Panc1 (cell line): ENCODE results near the gene EDAR. TPM values are rescaled to one million over a fixed set of nuclear protein-coding genes. Genes with fewer than 3 reads are reported as not detected.

Source experiments
- ATAC-seq: fragments of 200-7000 bp; cut with Tn5 transposase; 2 replicates; pipeline ENCODE4 v1.9.1; 2020; ENCODE audit warnings: mild to moderate bottlenecking, moderate library complexity
- BruUV-seq: library from RNA; stranded (reverse); fragments of 400-500 nt; replicated peaks from 2 replicates; lab custom pipeline; 2021; lab: Mats Ljungman, UMichigan
- CTCF ChIA-PET: fragments of 300-600 bp; sonication (Branson Sonifier 250); formaldehyde crosslinking; loops from one replicate; lab custom pipeline; 2022; ENCODE audit warnings: antibody characterized with exemption; lab: Charles Lee
- POLR2A ChIA-PET: fragments of 300-600 bp; sonication (Branson Sonifier 250); formaldehyde crosslinking; loops from one replicate; lab custom pipeline; 2022; ENCODE audit warnings: antibody characterized with exemption; lab: Charles Lee
- DNase-seq: peaks from one replicate; pipeline ENCODE4 v3.0.0-alpha.2; 2010; ENCODE audit warnings: low read depth, low spot score
- H3K27ac ChIP-seq: 2 replicates; pipeline ENCODE4 v1.5.1; 2011; ENCODE audit warnings: mild to moderate bottlenecking, low read length, inconsistent platforms
- H3K27me3 ChIP-seq: fragments of 200-500 bp; sonication (Bioruptor generic); 2 replicates; pipeline ENCODE4 v1.6.0; 2014; ENCODE audit warnings: low read length, inconsistent platforms; ENCODE audit not compliant: control insufficient read depth, insufficient read depth
- H3K36me3 ChIP-seq: fragments of 200-500 bp; sonication (Bioruptor generic); 2 replicates; pipeline ENCODE4 v1.5.1; 2014; ENCODE audit warnings: inconsistent platforms, mild to moderate bottlenecking, low read length, moderate library complexity; ENCODE audit not compliant: control insufficient read depth, insufficient read depth
- H3K4me1 ChIP-seq: 2 replicates; pipeline ENCODE4 v1.5.1; 2011; ENCODE audit warnings: inconsistent platforms, mild to moderate bottlenecking, low read length, moderate library complexity; ENCODE audit not compliant: control insufficient read depth, insufficient read depth
- H3K4me3 ChIP-seq, 2 experiments: 2 replicates each; pipeline ENCODE4 v1.5.1; 2011 to 2012; ENCODE audit warnings: low read depth in 2 of 2, low read length in 2 of 2, mild to moderate bottlenecking in 2 of 2, inconsistent platforms in 1 of 2, moderate library complexity in 1 of 2
- H3K9me3 ChIP-seq: fragments of 200-500 bp; sonication (Bioruptor generic); 2 replicates; pipeline ENCODE4 v1.5.1; 2014; ENCODE audit warnings: low read depth, mild to moderate bottlenecking, inconsistent platforms, low read length, moderate library complexity; ENCODE audit not compliant: control insufficient read depth, insufficient read depth
- POLR2AphosphoS5 ChIP-seq: IDR thresholded peaks from 2 replicates; pipeline ENCODE4 v1.6.1; 2012; ENCODE audit warnings: mild to moderate bottlenecking, low read depth, low read length, moderate library complexity
- SIN3A ChIP-seq: IDR thresholded peaks from 2 replicates; pipeline ENCODE4 v1.6.1; 2012; ENCODE audit warnings: low read depth, mild to moderate bottlenecking, low read length, moderate library complexity, borderline replicate concordance; ENCODE audit not compliant: insufficient read depth
- TCF7L2 ChIP-seq: IDR thresholded peaks from 2 replicates; pipeline ENCODE4 v1.6.1; 2011; ENCODE audit warnings: mild to moderate bottlenecking, low read depth, low read length, inconsistent platforms
- in situ Hi-C: cut with HindIII; loops from 2 replicates; pipeline ENCODE4 v1.10.0; 2016; ENCODE audit warnings: low sequenced_read_pairs, low pct_unique_long_range_greater_than_20kb
- intact Hi-C: fragments of 100-400 bp; cut with micrococcal nuclease; formaldehyde crosslinking; loops from one replicate; pipeline ENCODE4 v1.10.0; 2022; ENCODE audit not compliant: unreplicated experiment
- total RNA-seq: library from RNA; stranded (reverse); gene quantifications from one replicate; pipeline ENCODE4 v1.2.1, GENCODE V29; 2021; ENCODE audit not compliant: unreplicated experiment
- TF ChIP-seq, protein P1 (sequence below), 2 experiments: IDR thresholded peaks; 2 replicates each; pipeline ENCODE4 v1.6.1; 2011 to 2012; ENCODE audit warnings: low read depth in 2 of 2, control low read depth in 1 of 2, low read length in 1 of 2, mild to moderate bottlenecking in 1 of 2, moderate library complexity in 1 of 2; ENCODE audit not compliant: insufficient read depth in 1 of 2
- TF ChIP-seq, protein P2 (sequence below): fragments of 450-650 bp; IDR thresholded peaks from 2 replicates; pipeline ENCODE4 v1.5.1; 2017; ENCODE audit warnings: mild to moderate bottlenecking

EDAR gene
- total RNA-seq, 1 experiment from 2014 or later, result not detected

DNA sequence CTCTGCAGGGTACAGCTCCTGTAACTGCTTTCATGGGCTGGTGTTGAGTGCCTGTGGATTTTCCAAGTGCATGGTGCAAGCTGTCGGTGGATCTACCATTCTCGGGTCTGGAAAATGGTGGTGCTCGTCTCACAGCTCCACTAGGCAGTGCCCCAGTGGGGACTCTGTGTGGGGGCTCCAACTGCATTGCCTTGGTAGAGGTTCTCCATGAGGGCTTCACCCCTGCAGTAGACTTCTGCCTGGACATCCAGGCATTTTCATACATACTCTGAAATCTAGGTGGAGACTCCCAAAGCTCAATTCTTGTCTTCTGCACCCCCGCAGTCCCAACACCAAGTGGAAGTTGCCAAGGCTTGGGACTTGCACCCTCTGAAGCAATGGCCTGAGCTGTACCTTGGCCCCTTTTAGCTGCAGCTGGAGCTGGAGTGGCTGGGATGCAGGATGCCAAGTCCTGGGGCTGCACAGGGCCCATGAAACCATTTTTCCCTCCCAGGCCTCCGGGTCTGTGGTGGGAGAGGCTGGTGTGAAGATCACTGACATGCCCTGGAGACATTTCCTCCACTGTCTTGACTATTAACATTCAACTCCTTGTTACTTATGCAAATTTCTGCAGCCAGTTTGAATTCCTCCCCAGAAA lies 41.6 kb downstream of the EDAR start:
- Histone ChIP-seq H3K4me1 (no peaks in the 10 kb centered on the region), H3K36me3 (no peaks in the 10 kb centered on the region), H3K4me3 (no peak overlapping the region), H3K9me3 (peaks cover 3% of the 10 kb centered on the region; the same call in 1 of the 2 replicates), H3K27me3 (no peaks in the 10 kb centered on the region; the same call in 1 of the 2 replicates), H3K27ac (no peak overlapping the region)
- intact Hi-C loops (no loop called here), in situ Hi-C loops (no loop called here)
- POLR2A ChIA-PET, result no interaction called here
- CTCF ChIA-PET, result no interaction called here
- DNase-seq (no peak), ATAC-seq (no peak)
- no TSS peak for BruUV-seq
- no peak for TF ChIP-seq SIN3A
- no peak for TF ChIP-seq TCF7L2
- no peak for TF ChIP-seq POLR2AphosphoS5

DNA sequence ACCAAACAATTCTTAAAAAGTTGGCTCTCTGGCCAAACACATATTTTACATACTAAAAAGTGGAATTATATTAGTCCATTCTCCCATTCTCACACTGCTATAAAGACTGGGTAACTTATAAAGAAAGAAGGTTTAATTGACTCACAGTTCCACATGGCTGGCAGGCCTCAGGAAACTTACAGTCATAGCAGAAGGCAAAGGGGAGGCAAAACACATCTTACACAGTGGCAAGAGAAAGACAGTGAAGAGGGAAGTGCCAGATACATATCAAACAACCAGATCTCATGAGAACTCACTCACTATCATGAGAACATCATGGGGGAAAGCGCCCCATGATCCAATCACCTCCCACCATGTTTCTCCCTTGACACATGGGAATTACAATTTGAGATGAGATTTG lies 42.6 kb downstream of the EDAR start:
- ChIA-PET POLR2A (no interaction called here), CTCF (no interaction called here)
- Histone ChIP-seq H3K9me3 (peaks cover 3% of the 10 kb centered on the region; the same call in 1 of the 2 replicates), H3K4me1 (no peaks in the 10 kb centered on the region), H3K27ac (no peak overlapping the region), H3K36me3 (no peaks in the 10 kb centered on the region), H3K4me3 (no peak overlapping the region), H3K27me3 (no peaks in the 10 kb centered on the region)
- intact Hi-C loops (no loop called here), in situ Hi-C loops (no loop called here)
- ATAC-seq (no peak), DNase-seq (no peak)
- TF ChIP-seq, protein P1, sequence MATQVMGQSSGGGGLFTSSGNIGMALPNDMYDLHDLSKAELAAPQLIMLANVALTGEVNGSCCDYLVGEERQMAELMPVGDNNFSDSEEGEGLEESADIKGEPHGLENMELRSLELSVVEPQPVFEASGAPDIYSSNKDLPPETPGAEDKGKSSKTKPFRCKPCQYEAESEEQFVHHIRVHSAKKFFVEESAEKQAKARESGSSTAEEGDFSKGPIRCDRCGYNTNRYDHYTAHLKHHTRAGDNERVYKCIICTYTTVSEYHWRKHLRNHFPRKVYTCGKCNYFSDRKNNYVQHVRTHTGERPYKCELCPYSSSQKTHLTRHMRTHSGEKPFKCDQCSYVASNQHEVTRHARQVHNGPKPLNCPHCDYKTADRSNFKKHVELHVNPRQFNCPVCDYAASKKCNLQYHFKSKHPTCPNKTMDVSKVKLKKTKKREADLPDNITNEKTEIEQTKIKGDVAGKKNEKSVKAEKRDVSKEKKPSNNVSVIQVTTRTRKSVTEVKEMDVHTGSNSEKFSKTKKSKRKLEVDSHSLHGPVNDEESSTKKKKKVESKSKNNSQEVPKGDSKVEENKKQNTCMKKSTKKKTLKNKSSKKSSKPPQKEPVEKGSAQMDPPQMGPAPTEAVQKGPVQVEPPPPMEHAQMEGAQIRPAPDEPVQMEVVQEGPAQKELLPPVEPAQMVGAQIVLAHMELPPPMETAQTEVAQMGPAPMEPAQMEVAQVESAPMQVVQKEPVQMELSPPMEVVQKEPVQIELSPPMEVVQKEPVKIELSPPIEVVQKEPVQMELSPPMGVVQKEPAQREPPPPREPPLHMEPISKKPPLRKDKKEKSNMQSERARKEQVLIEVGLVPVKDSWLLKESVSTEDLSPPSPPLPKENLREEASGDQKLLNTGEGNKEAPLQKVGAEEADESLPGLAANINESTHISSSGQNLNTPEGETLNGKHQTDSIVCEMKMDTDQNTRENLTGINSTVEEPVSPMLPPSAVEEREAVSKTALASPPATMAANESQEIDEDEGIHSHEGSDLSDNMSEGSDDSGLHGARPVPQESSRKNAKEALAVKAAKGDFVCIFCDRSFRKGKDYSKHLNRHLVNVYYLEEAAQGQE (IDR thresholded peaks at IDR 0.05; ENCODE audit: insufficient read depth in 1 of 2, low read depth in 2 of 2, low read length in 1 of 2), result no peak
- TF ChIP-seq POLR2AphosphoS5 (no peak), SIN3A (no peak), TCF7L2 (no peak)
- TF ChIP-seq, protein P2, sequence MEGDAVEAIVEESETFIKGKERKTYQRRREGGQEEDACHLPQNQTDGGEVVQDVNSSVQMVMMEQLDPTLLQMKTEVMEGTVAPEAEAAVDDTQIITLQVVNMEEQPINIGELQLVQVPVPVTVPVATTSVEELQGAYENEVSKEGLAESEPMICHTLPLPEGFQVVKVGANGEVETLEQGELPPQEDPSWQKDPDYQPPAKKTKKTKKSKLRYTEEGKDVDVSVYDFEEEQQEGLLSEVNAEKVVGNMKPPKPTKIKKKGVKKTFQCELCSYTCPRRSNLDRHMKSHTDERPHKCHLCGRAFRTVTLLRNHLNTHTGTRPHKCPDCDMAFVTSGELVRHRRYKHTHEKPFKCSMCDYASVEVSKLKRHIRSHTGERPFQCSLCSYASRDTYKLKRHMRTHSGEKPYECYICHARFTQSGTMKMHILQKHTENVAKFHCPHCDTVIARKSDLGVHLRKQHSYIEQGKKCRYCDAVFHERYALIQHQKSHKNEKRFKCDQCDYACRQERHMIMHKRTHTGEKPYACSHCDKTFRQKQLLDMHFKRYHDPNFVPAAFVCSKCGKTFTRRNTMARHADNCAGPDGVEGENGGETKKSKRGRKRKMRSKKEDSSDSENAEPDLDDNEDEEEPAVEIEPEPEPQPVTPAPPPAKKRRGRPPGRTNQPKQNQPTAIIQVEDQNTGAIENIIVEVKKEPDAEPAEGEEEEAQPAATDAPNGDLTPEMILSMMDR, result no peak
- no TSS peak for BruUV-seq

DNA sequence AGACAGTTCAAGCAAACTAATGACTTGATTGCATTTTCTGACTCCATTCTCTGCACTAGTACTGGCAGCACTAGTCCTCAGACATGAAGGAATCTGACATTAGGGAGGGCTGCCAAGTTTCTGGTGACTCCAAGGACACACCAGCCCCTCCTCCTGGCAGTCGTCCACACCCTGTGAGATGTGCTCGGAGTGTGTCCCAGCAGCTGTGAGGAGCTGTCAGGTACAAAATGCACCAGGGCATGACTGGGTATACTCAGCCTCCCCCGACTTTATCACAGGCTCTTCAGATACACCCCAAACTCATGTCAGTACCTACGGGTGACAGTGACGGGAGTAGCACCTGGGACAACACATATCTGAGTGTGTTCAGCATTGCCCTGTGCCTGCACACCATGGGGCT lies 43.1 kb downstream of the EDAR start:
- ATAC-seq (no peak), DNase-seq (no peak)
- no peaks in the 10 kb centered on the region for H3K4me1 ChIP-seq
- no peak overlapping the region for H3K4me3 ChIP-seq
- peaks cover 3% of the 10 kb centered on the region; the same call in 1 of the 2 replicates for H3K9me3 ChIP-seq
- ChIA-PET POLR2A (no interaction called here), CTCF (no interaction called here)
- no TSS peak for BruUV-seq
- no peaks in the 10 kb centered on the region for H3K36me3 ChIP-seq
- TF ChIP-seq SIN3A (no peak), POLR2AphosphoS5 (no peak), TCF7L2 (no peak)
- TF ChIP-seq, protein P2, result no peak
- TF ChIP-seq, protein P1 (IDR thresholded peaks at IDR 0.05; ENCODE audit: insufficient read depth in 1 of 2, low read depth in 2 of 2, low read length in 1 of 2), result no peak
- H3K27me3 ChIP-seq, result no peaks in the 10 kb centered on the region
- in situ Hi-C loops (no loop called here), intact Hi-C loops (no loop called here)
- H3K27ac ChIP-seq, result no peak overlapping the region
